Sciatic nerve (tissue), 2 donors: Measurements from ENCODE around the gene GTF2F2. TPM values are rescaled to one million over a fixed set of nuclear protein-coding genes. Genes with fewer than 3 reads are reported as not detected.

Source experiments
- ATAC-seq: fragments of 200-7000 bp; cut with Tn5 transposase; one replicate; pipeline ENCODE4 v1.9.1; 2020; ENCODE audit warnings: mild to moderate bottlenecking, moderate library complexity
- DNase-seq: peaks from one replicate; pipeline ENCODE4 v3.0.0-alpha.2; 2020; ENCODE audit warnings: low spot score
- intact Hi-C: fragments of 100-400 bp; cut with DNase I; formaldehyde crosslinking; loops from one replicate; pipeline ENCODE4 v1.14.2; 2022
- total RNA-seq: library from RNA; stranded (reverse); fragmentation: NEBNext Ultra II Directional; extraction: Animal tissue kit (Norgen Biotek cat#: 25700); gene quantifications from one replicate; pipeline ENCODE4 v1.2.1, GENCODE V29; 2021
- donor health status: DM: no; HTN: no; CAD: no.
- donor health status: DM: no; HTN: no; CAD: no.

The GTF2F2 gene
- total RNA-seq, 1 donor from 2014 or later: 37.1 TPM

- intact Hi-C loops: loop anchor here (5.0 kb wide), 1 partner anchor 268 kb away; no protein-coding TSS in a partner anchor
- no peak for ATAC-seq
Measured at GRCh38 chr13:45310341-45311131, 190.2 kb downstream of the GTF2F2 start.

DNA sequence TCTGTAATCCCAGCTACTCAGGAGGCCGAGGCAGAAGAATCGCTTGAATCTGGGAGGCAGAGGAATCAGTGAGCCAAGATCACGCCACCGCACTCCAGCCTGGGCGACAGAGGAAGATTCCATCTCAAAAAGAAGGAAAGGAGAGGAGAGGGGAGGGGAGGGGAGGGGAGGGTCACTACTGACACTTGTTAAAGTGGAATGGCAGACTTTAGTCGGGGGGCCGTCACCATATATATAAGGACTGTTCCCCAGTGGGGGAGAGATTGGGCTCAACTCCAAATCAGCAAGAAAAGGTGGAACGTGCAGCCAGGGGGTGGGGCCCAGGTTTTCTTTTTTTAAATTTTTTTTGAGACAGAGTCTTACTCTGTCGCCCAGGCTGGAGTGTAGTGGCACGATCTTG is 194.5 kb downstream of the GTF2F2 start:
- DNase-seq: no peak
- ATAC-seq: no peak
- intact Hi-C loops: loop anchor here (5.0 kb wide), 1 partner anchor 273 kb away; no protein-coding TSS in a partner anchor

More at GRCh38 chr13:45310341-45311131, 190.2 kb downstream of the GTF2F2 start:
- no peak for DNase-seq

GRCh38 chr13:45315520-45316167 is 195.3 kb downstream of the GTF2F2 start:
- DNase-seq: no peak
- ATAC-seq: no peak
- intact Hi-C loops: no loop called here

DNA sequence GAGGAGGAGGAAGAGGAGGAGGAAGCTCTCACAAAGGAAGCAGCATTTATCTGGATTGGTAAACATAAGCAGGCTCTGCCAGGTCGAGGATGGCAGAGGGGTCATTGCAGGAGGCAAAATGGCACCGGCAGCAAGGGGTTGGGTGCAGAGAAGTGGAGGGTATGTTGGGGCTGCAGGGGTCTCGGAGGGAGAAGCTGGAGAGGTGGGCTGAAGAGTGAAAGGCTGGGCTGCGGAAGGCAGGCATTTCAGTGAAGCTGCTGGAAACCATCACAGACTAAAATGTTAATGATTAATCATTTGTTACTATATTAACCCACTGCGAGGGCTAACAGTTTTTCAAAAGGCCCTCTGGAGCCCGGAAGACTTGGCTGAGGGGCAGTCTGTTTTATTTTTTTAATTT is 196.0 kb downstream of the GTF2F2 start:
- no peak for ATAC-seq
- DNase-seq: no peak
- intact Hi-C loops: no loop called here

GRCh38 chr13:45316996-45317395 is 196.7 kb downstream of the GTF2F2 start:
- DNase-seq: no peak
- intact Hi-C loops: no loop called here
- ATAC-seq: no peak

GRCh38 chr13:45320876-45321629 is 200.7 kb downstream of the GTF2F2 start:
- intact Hi-C loops: no loop called here
- DNase-seq (no peak), ATAC-seq (peak; percentile 13)

GRCh38 chr13:45325806-45326205 is 205.5 kb downstream of the GTF2F2 start:
- intact Hi-C loops: no loop called here
- peak; percentile 86 for ATAC-seq
- no peak for DNase-seq

- DNase-seq (no peak), ATAC-seq (no peak)
- intact Hi-C loops: no loop called here
Measured at GRCh38 chr13:45327253-45327955, 207.1 kb downstream of the GTF2F2 start.

DNA sequence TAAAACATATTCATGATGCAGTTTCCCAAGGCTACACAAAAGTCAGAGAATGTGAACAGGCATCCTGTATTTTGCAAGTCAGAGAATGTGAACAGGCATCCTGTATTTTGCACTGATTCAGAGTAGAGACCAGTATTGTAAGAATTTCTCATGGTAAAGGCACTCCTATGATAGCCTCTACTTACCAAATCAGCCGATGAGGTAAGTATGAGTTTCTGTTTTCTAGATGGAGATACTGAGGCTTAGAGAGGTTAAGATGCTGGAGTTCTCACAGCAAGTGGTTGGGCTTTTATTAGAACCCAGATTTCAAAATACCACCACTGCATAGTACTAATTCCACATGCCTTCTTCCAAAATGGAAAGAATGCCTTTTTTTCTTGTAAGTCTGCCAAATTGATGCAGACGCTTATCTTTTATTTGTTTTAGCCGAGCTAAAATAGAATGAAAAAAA is 208.4 kb downstream of the GTF2F2 start:
- no peak for DNase-seq
- ATAC-seq: no peak
- intact Hi-C loops: no loop called here

DNA sequence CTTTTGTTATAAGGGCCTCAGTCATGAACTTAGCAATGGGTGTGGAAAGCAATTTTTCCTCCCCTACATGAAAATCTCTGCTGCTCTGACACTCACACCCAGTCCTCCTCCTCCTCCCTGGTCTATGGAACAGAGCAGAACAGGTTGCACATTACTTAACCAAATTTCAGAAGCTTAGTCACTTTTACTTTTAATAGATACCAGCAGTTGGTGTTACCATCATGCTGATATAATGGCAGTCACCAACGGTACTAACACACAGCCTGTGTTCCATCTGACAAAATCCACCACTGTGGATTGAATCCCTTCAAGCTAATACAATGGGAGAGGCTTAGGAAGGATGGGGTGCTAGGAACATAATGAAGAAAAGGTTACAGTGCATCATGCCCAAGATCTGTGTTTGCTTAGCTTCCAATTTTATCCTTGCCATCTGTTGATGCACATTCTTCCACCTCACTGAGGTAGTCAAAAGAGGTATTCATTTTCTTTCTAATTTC is 210.9 kb downstream of the GTF2F2 start:
- intact Hi-C loops: no loop called here
- no peak for DNase-seq
- no peak for ATAC-seq

DNA sequence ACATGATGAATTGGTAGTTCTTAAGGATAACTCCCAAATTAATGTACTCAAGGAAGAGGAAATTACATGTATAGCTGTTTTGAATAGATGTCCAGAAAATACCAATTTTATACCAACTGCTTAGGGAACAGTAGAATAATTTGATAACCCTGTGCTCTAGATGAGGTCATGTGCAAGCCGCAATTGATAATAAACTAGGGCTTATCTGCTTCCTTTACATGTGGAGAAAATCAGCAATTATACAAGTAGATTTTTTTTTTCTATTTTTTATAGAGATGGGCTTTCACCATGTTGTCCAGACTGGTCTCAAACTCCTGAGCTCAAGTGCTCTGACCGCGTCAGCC is 211.4 kb downstream of the GTF2F2 start:
- intact Hi-C loops: no loop called here
- DNase-seq: no peak
- ATAC-seq: no peak

- DNase-seq: no peak
- intact Hi-C loops: no loop called here
- no peak for ATAC-seq
Measured at GRCh38 chr13:45332036-45332830, 211.9 kb downstream of the GTF2F2 start.

DNA sequence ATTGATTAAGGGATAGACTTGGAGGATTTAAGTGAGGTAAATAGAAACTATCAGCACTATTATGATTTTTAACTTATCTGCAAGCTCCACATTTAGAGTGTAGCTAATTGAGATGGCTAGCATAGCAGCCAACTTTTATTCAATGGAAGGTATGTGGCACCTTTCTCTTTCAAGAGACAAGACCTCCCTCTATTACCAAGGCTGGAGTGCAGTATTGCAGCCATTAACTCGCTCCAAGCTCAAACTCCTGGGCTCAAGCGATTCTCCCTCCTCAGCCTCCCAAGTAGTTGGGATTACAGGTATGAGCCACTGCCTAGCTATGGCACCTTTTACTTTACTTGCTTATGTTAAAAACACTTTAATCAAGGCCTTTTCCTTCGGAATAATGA is 212.5 kb downstream of the GTF2F2 start:
- DNase-seq (no peak), ATAC-seq (no peak)
- intact Hi-C loops: no loop called here

DNA sequence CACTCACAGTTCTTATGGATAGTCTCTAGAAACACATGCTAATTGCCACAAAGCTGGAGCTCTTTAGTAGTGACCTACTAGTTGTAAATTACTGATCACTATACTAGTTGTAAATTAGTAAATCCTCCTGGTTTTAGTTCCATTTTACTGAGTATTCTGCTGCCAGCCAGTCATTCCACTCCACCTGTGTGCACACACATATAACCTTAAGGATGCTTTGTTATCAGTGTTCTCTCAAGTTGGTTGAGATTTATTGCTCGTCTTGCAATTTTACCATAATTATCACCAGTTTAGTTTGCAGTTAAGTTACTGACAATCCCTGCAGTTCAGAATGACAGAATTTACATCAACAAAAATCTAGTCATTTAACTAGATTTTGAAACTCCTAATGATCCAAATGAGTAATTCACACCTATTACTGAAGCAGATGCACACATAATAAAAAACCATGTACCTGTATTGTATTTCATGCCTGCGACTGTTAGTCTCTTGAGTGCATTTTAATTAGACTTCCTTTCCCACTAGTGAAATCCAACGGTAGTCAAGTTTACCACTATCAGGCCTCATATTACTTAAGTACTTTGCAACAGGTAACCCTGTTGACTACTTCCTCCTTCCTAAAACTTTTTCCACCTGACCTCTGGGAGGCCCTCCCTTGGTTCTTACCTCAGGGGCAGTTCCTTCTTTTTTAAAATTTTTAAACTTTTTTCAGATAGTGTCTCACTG is 213.1 kb downstream of the GTF2F2 start:
- intact Hi-C loops: no loop called here
- ATAC-seq (no peak), DNase-seq (no peak)
